Measurements from ENCODE around the gene TRAF3IP3. TPM values are rescaled to one million over a fixed set of nuclear protein-coding genes. Genes with fewer than 3 reads are reported as not detected.
A peak's percentile ranks its signal among the peaks of the same experiment; 100 is the strongest.

Gene TRAF3IP3
- polyA plus RNA-seq, 1 of the 3 experiments (the other 2 are of a cell fraction) = 0.31 TPM

GRCh38 chr1:209717818-209718217 lies 38.0 kb upstream of the TRAF3IP3 start:
- peaks cover 37% of the 10 kb centered on the region for H3F3A ChIP-seq (replicated peaks; ENCODE audit: insufficient read depth)
- no peak overlapping the region for H3K4me2 ChIP-seq
- H3K9me3 ChIP-seq = no peaks in the 10 kb centered on the region
- H3K27me3 ChIP-seq (ENCODE audit: insufficient read depth) = no peaks in the 10 kb centered on the region
- no peak overlapping the region for H2AFZ ChIP-seq (ENCODE audit: low read depth)
- ChIA-PET CTCF (no interaction called here), POLR2A (no interaction called here)
- DNase-seq = no peak
- H4K20me1 ChIP-seq (ENCODE audit: insufficient read depth) = no peaks in the 10 kb centered on the region
- no peaks in the 10 kb centered on the region for H3K79me2 ChIP-seq (ENCODE audit: insufficient read depth)
- no peak for TF ChIP-seq RXRA (IDR thresholded peaks at IDR 0.05; ENCODE audit: borderline replicate concordance, low read depth)
- TF ChIP-seq POLR2AphosphoS5 (IDR thresholded peaks at IDR 0.05; ENCODE audit: low read depth, low read length) = no peak
- TF ChIP-seq MEF2A (IDR thresholded peaks at IDR 0.05; ENCODE audit: borderline replicate concordance, low read depth) = no peak
- no peak for TF ChIP-seq EP300 (IDR thresholded peaks at IDR 0.05; ENCODE audit: borderline replicate concordance in 1 of 2, low read depth in 1 of 2, low read length in 1 of 2)
- TF ChIP-seq SIN3A (IDR thresholded peaks at IDR 0.05; ENCODE audit: borderline replicate concordance, low read depth, low read length) = no peak
- TF ChIP-seq, protein P1, sequence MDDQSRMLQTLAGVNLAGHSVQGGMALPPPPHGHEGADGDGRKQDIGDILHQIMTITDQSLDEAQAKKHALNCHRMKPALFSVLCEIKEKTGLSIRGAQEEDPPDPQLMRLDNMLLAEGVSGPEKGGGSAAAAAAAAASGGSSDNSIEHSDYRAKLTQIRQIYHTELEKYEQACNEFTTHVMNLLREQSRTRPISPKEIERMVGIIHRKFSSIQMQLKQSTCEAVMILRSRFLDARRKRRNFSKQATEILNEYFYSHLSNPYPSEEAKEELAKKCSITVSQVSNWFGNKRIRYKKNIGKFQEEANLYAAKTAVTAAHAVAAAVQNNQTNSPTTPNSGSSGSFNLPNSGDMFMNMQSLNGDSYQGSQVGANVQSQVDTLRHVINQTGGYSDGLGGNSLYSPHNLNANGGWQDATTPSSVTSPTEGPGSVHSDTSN (IDR thresholded peaks at IDR 0.05) = no peak
- TF ChIP-seq CHD2 (IDR thresholded peaks at IDR 0.05; ENCODE audit: low read length, partially characterized antibody) = no peak
- no peak for TF ChIP-seq FOSL2 (IDR thresholded peaks at IDR 0.05; ENCODE audit: borderline replicate concordance, low read depth)
- no peak for TF ChIP-seq JUND (IDR thresholded peaks at IDR 0.05)
- no peak for TF ChIP-seq TCF12 (IDR thresholded peaks at IDR 0.05)
- H3K4me1 ChIP-seq (ENCODE audit: control insufficient read depth in 1 of 2, insufficient read depth in 2 of 2, low read depth in 1 of 2, low read length in 1 of 2) = peaks cover 0 to 23% of the 10 kb centered on the region in 2 experiments; a peak in 2 of 4 replicates
- H3K9ac ChIP-seq = no peak overlapping the region
- no peak overlapping the region for H3K27ac ChIP-seq (ENCODE audit: low read depth in 2 of 2, low read length in 1 of 2)
- no peaks in the 10 kb centered on the region for H3K36me3 ChIP-seq (replicated peaks in 1 of 2; ENCODE audit: control insufficient read depth in 1 of 2, insufficient read depth in 2 of 2, low read length in 1 of 2)
- H3K4me3 ChIP-seq (ENCODE audit: low read depth in 2 of 2, low read length in 1 of 2) = no peak overlapping the region
- 63% methylated on average over 2 of the region's 2 CpGs for WGBS (ENCODE audit: low lambda C conversion rate)
- no peaks in the 10 kb centered on the region for H3K9me2 ChIP-seq

DNA sequence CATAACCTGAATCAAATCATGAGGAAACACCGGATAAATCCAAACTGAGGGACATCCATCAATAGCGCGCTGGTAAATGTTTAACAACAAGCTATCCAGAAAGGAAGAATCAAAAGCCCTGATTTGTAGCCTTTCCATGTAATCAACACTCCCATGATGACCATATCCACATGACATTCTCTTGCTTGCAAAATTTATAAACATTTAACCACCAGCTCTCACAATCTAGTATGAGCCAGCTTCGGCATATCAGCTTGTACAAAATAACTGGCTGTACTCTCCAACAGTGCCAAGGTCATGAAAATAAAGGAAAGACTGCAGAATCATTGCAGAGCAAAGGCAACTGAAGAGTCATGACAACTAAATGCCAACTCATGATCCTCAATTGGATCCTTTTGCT lies 35.5 kb upstream of the TRAF3IP3 start:
- ChIA-PET POLR2A (no interaction called here), CTCF (interaction anchor here (2.2 kb wide), 1 partner anchor 151 kb away, joined by 5 read pairs; no protein-coding TSS in a partner anchor)
- no peak for DNase-seq

More for the DNA sequence above, 35.5 kb upstream of the TRAF3IP3 start:
- no peaks in the 10 kb centered on the region for H4K20me1 ChIP-seq (ENCODE audit: insufficient read depth)
- no peak overlapping the region for H3K9ac ChIP-seq
- H3K27ac ChIP-seq (ENCODE audit: low read depth in 2 of 2, low read length in 1 of 2) = peak overlapping the region in 1 of 2 experiments; percentile 92; a peak in 2 of 4 replicates
- no peaks in the 10 kb centered on the region for H3K9me3 ChIP-seq
- no peak overlapping the region for H3K4me2 ChIP-seq
- WGBS (ENCODE audit: low lambda C conversion rate) = 85% methylated on average over 4 of the region's 4 CpGs
- peaks cover 0 to 14% of the 10 kb centered on the region in 2 experiments; a peak in 1 of 4 replicates for H3K4me1 ChIP-seq (ENCODE audit: control insufficient read depth in 1 of 2, insufficient read depth in 2 of 2, low read depth in 1 of 2, low read length in 1 of 2)
- no peaks in the 10 kb centered on the region for H3K9me2 ChIP-seq
- no peaks in the 10 kb centered on the region for H3K79me2 ChIP-seq (ENCODE audit: insufficient read depth)
- peaks cover 37% of the 10 kb centered on the region for H3F3A ChIP-seq (replicated peaks; ENCODE audit: insufficient read depth)
- no peak overlapping the region for H3K4me3 ChIP-seq (ENCODE audit: low read depth in 2 of 2, low read length in 1 of 2)
- TF ChIP-seq TCF12 (IDR thresholded peaks at IDR 0.05) (no peak), MAX (IDR thresholded peaks at IDR 0.05; ENCODE audit: low read depth) (no peak), JUND (IDR thresholded peaks at IDR 0.05) (no peak)
- no peaks in the 10 kb centered on the region for H3K36me3 ChIP-seq (replicated peaks in 1 of 2; ENCODE audit: control insufficient read depth in 1 of 2, insufficient read depth in 2 of 2, low read length in 1 of 2)
- H2AFZ ChIP-seq (ENCODE audit: low read depth) = no peak overlapping the region
- H3K27me3 ChIP-seq (ENCODE audit: insufficient read depth) = no peaks in the 10 kb centered on the region

All from SK-N-SH (cell line).